ENCODE results near the gene OR6K6.

The OR6K6 gene

GRCh38 chr1:158716335-158716734, 38.2 kb upstream of the OR6K6 start:
- H4K91ac ChIP-seq (ENCODE audit: low read depth, low read length), result no peak overlapping the region
- H3K9ac ChIP-seq (ENCODE audit: low read length), result no peak overlapping the region
- no peak overlapping the region for H2BK5ac ChIP-seq (ENCODE audit: low read depth, low read length, poor library complexity)
- H2AFZ ChIP-seq (ENCODE audit: insufficient read depth, low read length, poor library complexity), result no peak overlapping the region
- H4K8ac ChIP-seq (ENCODE audit: low read depth, low read length), result no peak overlapping the region
- no peak overlapping the region for H3K23ac ChIP-seq (ENCODE audit: low read length)
- no peak overlapping the region for H3K4me3 ChIP-seq (ENCODE audit: low read depth, low read length)
- no peak overlapping the region for H3K18ac ChIP-seq (ENCODE audit: low read length)
- H3K36me3 ChIP-seq (ENCODE audit: control insufficient read depth in 1 of 2, insufficient read depth in 2 of 2, low read length in 2 of 2), result no peaks in the 10 kb centered on the region
- H3K4ac ChIP-seq (ENCODE audit: low read depth, low read length), result no peak overlapping the region
- no peak overlapping the region for H3K4me2 ChIP-seq (ENCODE audit: low read length)
- H4K12ac ChIP-seq (ENCODE audit: low read depth, low read length), result no peak overlapping the region
- H2BK12ac ChIP-seq (ENCODE audit: low read length), result no peak overlapping the region
- no peaks in the 10 kb centered on the region for H3K79me2 ChIP-seq (ENCODE audit: control insufficient read depth, insufficient read depth, low read length, poor library complexity)
- DNase-seq, result no peak
- no peak overlapping the region for H3K27ac ChIP-seq (ENCODE audit: low read depth, low read length)
- H3K79me1 ChIP-seq (ENCODE audit: low read length), result no peaks in the 10 kb centered on the region
- H3K27me3 ChIP-seq (ENCODE audit: insufficient read depth, low read length), result no peaks in the 10 kb centered on the region
- H3K14ac ChIP-seq (ENCODE audit: low read length), result no peak overlapping the region
- H3K4me1 ChIP-seq (ENCODE audit: control insufficient read depth in 1 of 2, insufficient read depth in 2 of 2, low read length in 2 of 2), result no peaks in the 10 kb centered on the region
- no peak overlapping the region for H2BK120ac ChIP-seq (ENCODE audit: insufficient read depth, low read length, poor library complexity)
- no peak overlapping the region for H2AK5ac ChIP-seq (ENCODE audit: low read length)
- no CpG with 5 or more reads among the region's 1 CpG for WGBS (ENCODE audit: extremely low coverage, insufficient coverage, insufficient read length)
- H3K9me3 ChIP-seq (ENCODE audit: insufficient read depth, low read depth, low read length), result no peaks in the 10 kb centered on the region

GRCh38 chr1:158717344-158717743, 37.2 kb upstream of the OR6K6 start:
- DNase-seq, result no peak
- Histone ChIP-seq H3K27ac (ENCODE audit: low read depth, low read length) (no peak overlapping the region), H3K79me1 (ENCODE audit: low read length) (no peaks in the 10 kb centered on the region), H3K4ac (ENCODE audit: low read depth, low read length) (no peak overlapping the region), H3K23ac (ENCODE audit: low read length) (no peak overlapping the region), H2BK12ac (ENCODE audit: low read length) (no peak overlapping the region), H3K4me2 (ENCODE audit: low read length) (no peak overlapping the region), H2AFZ (ENCODE audit: insufficient read depth, low read length, poor library complexity) (no peak overlapping the region), H4K12ac (ENCODE audit: low read depth, low read length) (no peak overlapping the region), H3K9ac (ENCODE audit: low read length) (no peak overlapping the region), H3K14ac (ENCODE audit: low read length) (no peak overlapping the region), H2BK120ac (ENCODE audit: insufficient read depth, low read length, poor library complexity) (no peak overlapping the region), H4K8ac (ENCODE audit: low read depth, low read length) (no peak overlapping the region), H2BK5ac (ENCODE audit: low read depth, low read length, poor library complexity) (no peak overlapping the region), H3K27me3 (ENCODE audit: insufficient read depth, low read length) (no peaks in the 10 kb centered on the region), H3K9me3 (ENCODE audit: insufficient read depth, low read depth, low read length) (no peaks in the 10 kb centered on the region), H3K36me3 (ENCODE audit: control insufficient read depth in 1 of 2, insufficient read depth in 2 of 2, low read length in 2 of 2) (no peaks in the 10 kb centered on the region), H2AK5ac (ENCODE audit: low read length) (no peak overlapping the region), H3K79me2 (ENCODE audit: control insufficient read depth, insufficient read depth, low read length, poor library complexity) (no peaks in the 10 kb centered on the region), H4K91ac (ENCODE audit: low read depth, low read length) (no peak overlapping the region), H3K4me3 (ENCODE audit: low read depth, low read length) (no peak overlapping the region), H3K4me1 (ENCODE audit: control insufficient read depth in 1 of 2, insufficient read depth in 2 of 2, low read length in 2 of 2) (no peaks in the 10 kb centered on the region), H3K18ac (ENCODE audit: low read length) (no peak overlapping the region)
- no CpG with 5 or more reads among the region's 6 CpGs for WGBS (ENCODE audit: extremely low coverage, insufficient coverage, insufficient read length)

GRCh38 chr1:158719664-158720063, 34.9 kb upstream of the OR6K6 start:
- H3K79me2 ChIP-seq (ENCODE audit: control insufficient read depth, insufficient read depth, low read length, poor library complexity), result no peaks in the 10 kb centered on the region
- no peak overlapping the region for H3K4me3 ChIP-seq (ENCODE audit: low read depth, low read length)
- H2AK5ac ChIP-seq (ENCODE audit: low read length), result no peak overlapping the region
- no CpG with 5 or more reads among the region's 3 CpGs for WGBS (ENCODE audit: extremely low coverage, insufficient coverage, insufficient read length)
- H3K18ac ChIP-seq (ENCODE audit: low read length), result no peak overlapping the region
- H3K14ac ChIP-seq (ENCODE audit: low read length), result no peak overlapping the region
- H2BK5ac ChIP-seq (ENCODE audit: low read depth, low read length, poor library complexity), result no peak overlapping the region
- no peak overlapping the region for H3K4me2 ChIP-seq (ENCODE audit: low read length)
- H3K79me1 ChIP-seq (ENCODE audit: low read length), result no peaks in the 10 kb centered on the region
- H3K27me3 ChIP-seq (ENCODE audit: insufficient read depth, low read length), result no peaks in the 10 kb centered on the region
- no peak overlapping the region for H3K27ac ChIP-seq (ENCODE audit: low read depth, low read length)
- H2BK12ac ChIP-seq (ENCODE audit: low read length), result no peak overlapping the region
- no peak overlapping the region for H4K12ac ChIP-seq (ENCODE audit: low read depth, low read length)
- H4K8ac ChIP-seq (ENCODE audit: low read depth, low read length), result no peak overlapping the region
- DNase-seq, result no peak
- H4K91ac ChIP-seq (ENCODE audit: low read depth, low read length), result no peak overlapping the region
- H3K9me3 ChIP-seq (ENCODE audit: insufficient read depth, low read depth, low read length), result no peaks in the 10 kb centered on the region
- no peak overlapping the region for H2AFZ ChIP-seq (ENCODE audit: insufficient read depth, low read length, poor library complexity)
- no peaks in the 10 kb centered on the region for H3K4me1 ChIP-seq (ENCODE audit: control insufficient read depth in 1 of 2, insufficient read depth in 2 of 2, low read length in 2 of 2)
- no peaks in the 10 kb centered on the region for H3K36me3 ChIP-seq (ENCODE audit: control insufficient read depth in 1 of 2, insufficient read depth in 2 of 2, low read length in 2 of 2)
- no peak overlapping the region for H2BK120ac ChIP-seq (ENCODE audit: insufficient read depth, low read length, poor library complexity)
- no peak overlapping the region for H3K4ac ChIP-seq (ENCODE audit: low read depth, low read length)
- no peak overlapping the region for H3K23ac ChIP-seq (ENCODE audit: low read length)
- no peak overlapping the region for H3K9ac ChIP-seq (ENCODE audit: low read length)

GRCh38 chr1:158720620-158721019, 33.9 kb upstream of the OR6K6 start, which contains the start of gene OR6K3:
Gene OR6K3, minus strand, starts transcription at chr1:158720720. Its CDS starts 2,605 bp downstream, at chr1:158718115.
- H3K9me3 ChIP-seq (ENCODE audit: insufficient read depth, low read depth, low read length), result no peaks in the 10 kb centered on the region
- H2BK120ac ChIP-seq (ENCODE audit: insufficient read depth, low read length, poor library complexity), result no peak within 1 kb of the TSS
- no peak within 1 kb of the TSS for H3K27ac ChIP-seq (ENCODE audit: low read depth, low read length)
- H4K8ac ChIP-seq (ENCODE audit: low read depth, low read length), result no peak within 1 kb of the TSS
- H4K91ac ChIP-seq (ENCODE audit: low read depth, low read length), result no peak within 1 kb of the TSS
- DNase-seq, result no peak
- H2BK12ac ChIP-seq (ENCODE audit: low read length), result no peak within 1 kb of the TSS
- no peak within 1 kb of the TSS for H3K4me3 ChIP-seq (ENCODE audit: low read depth, low read length)
- no peaks in the 10 kb centered on the region for H3K79me1 ChIP-seq (ENCODE audit: low read length)
- H3K79me2 ChIP-seq (ENCODE audit: control insufficient read depth, insufficient read depth, low read length, poor library complexity), result no peaks in the 10 kb centered on the region
- H3K4me1 ChIP-seq (ENCODE audit: control insufficient read depth in 1 of 2, insufficient read depth in 2 of 2, low read length in 2 of 2), result no peaks in the 10 kb centered on the region
- no peak within 1 kb of the TSS for H3K23ac ChIP-seq (ENCODE audit: low read length)
- H3K36me3 ChIP-seq (ENCODE audit: control insufficient read depth in 1 of 2, insufficient read depth in 2 of 2, low read length in 2 of 2), result no peaks in the 10 kb centered on the region
- no peak within 1 kb of the TSS for H3K4ac ChIP-seq (ENCODE audit: low read depth, low read length)
- no CpG with 5 or more reads among the region's 2 CpGs for WGBS (ENCODE audit: extremely low coverage, insufficient coverage, insufficient read length)
- H2BK5ac ChIP-seq (ENCODE audit: low read depth, low read length, poor library complexity), result no peak within 1 kb of the TSS
- no peak within 1 kb of the TSS for H3K18ac ChIP-seq (ENCODE audit: low read length)
- H2AK5ac ChIP-seq (ENCODE audit: low read length), result no peak within 1 kb of the TSS
- no peak within 1 kb of the TSS for H3K14ac ChIP-seq (ENCODE audit: low read length)
- no peak within 1 kb of the TSS for H2AFZ ChIP-seq (ENCODE audit: insufficient read depth, low read length, poor library complexity)
- no peak within 1 kb of the TSS for H3K9ac ChIP-seq (ENCODE audit: low read length)
- H3K4me2 ChIP-seq (ENCODE audit: low read length), result no peak within 1 kb of the TSS
- no peak within 1 kb of the TSS for H4K12ac ChIP-seq (ENCODE audit: low read depth, low read length)
- H3K27me3 ChIP-seq (ENCODE audit: insufficient read depth, low read length), result no peaks in the 10 kb centered on the region

Measured in trophoblast cell (in vitro differentiated cells and primary cell).